AG09309 (cell line): ENCODE measurements around the gene EXOC3.

Source experiments
- DNase-seq: peaks from one replicate; pipeline ENCODE4 v3.0.0-alpha.2; 2010; ENCODE audit warnings: low read depth
- H3K4me3 ChIP-seq: 2 replicates; pipeline ENCODE4 v1.5.1; 2011; ENCODE audit warnings: mild to moderate bottlenecking, low read depth, low read length, moderate library complexity; ENCODE audit not compliant: control insufficient read depth
- TF ChIP-seq, protein P1 (sequence below): IDR thresholded peaks from 2 replicates; pipeline ENCODE4 v1.5.1; 2011; ENCODE audit warnings: mild to moderate bottlenecking, low read depth, low read length, inconsistent platforms; ENCODE audit not compliant: insufficient read depth, control insufficient read depth; ENCODE audit errors: missing control alignments

Gene EXOC3

DNA sequence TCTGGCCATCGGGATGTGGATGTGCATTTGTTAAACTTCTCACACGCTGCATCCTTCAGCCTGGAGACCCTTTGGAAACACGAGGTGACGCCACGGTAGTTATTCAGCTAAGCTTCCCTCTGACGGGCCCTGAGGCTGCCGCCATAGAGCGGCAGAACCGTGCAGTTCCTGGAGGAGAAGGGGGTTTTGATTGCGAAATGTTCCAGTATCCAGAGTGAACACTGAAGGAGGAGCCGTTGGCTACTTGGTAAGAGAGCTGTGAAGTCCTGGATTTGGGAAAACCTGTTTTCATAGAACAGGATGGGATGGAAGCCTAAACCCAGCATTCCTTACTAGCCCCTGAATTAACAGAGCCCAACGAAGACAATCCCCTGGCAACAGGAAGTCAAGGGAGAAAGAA is 23.0 kb upstream of the EXOC3 start:
- TF ChIP-seq, protein P1, sequence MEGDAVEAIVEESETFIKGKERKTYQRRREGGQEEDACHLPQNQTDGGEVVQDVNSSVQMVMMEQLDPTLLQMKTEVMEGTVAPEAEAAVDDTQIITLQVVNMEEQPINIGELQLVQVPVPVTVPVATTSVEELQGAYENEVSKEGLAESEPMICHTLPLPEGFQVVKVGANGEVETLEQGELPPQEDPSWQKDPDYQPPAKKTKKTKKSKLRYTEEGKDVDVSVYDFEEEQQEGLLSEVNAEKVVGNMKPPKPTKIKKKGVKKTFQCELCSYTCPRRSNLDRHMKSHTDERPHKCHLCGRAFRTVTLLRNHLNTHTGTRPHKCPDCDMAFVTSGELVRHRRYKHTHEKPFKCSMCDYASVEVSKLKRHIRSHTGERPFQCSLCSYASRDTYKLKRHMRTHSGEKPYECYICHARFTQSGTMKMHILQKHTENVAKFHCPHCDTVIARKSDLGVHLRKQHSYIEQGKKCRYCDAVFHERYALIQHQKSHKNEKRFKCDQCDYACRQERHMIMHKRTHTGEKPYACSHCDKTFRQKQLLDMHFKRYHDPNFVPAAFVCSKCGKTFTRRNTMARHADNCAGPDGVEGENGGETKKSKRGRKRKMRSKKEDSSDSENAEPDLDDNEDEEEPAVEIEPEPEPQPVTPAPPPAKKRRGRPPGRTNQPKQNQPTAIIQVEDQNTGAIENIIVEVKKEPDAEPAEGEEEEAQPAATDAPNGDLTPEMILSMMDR, result no peak
- H3K4me3 ChIP-seq, result no peak overlapping the region
- no peak for DNase-seq

DNA sequence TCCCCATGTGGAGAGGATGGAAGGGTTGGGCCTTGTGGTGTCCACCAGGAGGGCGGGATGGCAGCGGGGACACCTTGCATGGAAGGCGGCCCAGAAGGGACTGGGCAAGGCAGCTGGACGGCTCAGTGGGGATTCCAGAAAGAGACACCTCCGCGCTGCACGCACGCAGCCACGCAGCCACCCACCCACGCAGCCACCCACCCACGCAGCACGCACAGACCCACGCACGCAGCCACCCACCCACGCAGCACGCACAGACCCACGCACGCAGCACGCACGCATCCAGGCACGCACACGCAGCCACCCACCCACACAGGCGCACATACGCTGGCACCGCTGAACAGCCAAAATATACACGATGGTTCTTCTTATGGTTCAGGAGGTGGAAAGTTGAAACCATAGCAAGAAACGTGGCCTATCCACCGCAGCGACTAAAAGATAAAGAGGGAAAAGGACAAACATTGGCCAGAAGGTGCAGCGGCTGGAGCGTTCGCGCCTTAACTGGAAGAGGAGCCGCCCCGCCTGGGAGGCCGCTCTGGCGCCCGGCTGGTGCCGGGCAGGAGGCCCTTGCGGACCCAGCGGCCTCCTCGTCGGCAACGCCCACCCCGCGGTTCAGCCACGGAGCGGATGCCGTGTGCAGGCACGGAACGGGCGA is 22.2 kb upstream of the EXOC3 start:
- TF ChIP-seq, protein P1, result no peak
- no peak overlapping the region for H3K4me3 ChIP-seq
- DNase-seq, result no peak

DNA sequence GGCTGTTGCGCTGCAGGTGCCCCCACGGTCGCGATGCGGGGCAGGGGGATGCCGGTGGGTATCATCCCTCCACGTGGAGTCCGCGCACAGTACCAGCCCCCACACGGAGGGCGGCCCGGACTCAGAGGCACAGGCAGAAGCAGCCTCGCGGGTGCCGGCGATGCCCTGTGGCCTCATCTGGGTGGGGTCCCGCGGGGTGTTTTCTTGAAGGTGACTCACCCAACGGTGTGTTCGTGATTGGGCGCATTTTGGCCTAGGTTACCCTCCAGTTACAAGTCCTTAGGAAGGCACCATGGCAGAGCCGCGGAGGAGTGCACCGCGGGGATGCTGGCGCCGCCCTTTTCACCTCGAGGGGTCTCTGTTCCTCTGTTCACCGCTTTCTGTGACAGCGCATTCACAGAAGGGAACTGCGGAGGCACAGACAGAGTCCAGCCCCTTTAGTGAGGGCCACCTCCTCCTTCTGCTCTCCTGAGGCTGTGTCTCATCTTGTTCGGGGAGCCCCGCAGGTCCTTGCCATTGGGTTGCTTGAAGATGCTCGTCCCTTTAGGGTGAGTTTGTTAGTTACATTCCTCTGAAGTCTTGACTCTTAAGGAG is 21.6 kb upstream of the EXOC3 start:
- TF ChIP-seq, protein P1, result no peak
- no peak overlapping the region for H3K4me3 ChIP-seq
- DNase-seq, result no peak

DNA sequence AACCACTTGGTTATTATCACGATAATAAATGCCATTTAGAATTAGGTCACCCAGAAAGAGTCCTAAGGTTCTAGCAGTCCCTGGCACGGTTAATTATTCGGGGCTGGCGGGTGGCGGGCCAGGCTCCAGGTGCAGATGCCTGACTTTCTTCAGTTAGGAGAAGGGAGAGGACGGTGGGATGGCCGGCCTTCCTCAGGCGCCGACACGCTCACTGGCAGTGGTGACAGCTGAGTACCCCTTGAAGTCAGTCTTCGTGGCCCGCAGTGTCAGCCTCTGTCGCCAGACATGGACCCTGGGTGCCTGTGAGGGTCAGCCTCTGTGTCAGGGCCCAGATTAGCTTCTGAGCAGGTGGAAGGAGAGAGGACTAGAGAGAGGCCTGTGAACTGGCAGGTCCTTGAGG is 21.1 kb upstream of the EXOC3 start:
- no peak for DNase-seq
- TF ChIP-seq, protein P1, result no peak
- H3K4me3 ChIP-seq, result no peak overlapping the region

DNA sequence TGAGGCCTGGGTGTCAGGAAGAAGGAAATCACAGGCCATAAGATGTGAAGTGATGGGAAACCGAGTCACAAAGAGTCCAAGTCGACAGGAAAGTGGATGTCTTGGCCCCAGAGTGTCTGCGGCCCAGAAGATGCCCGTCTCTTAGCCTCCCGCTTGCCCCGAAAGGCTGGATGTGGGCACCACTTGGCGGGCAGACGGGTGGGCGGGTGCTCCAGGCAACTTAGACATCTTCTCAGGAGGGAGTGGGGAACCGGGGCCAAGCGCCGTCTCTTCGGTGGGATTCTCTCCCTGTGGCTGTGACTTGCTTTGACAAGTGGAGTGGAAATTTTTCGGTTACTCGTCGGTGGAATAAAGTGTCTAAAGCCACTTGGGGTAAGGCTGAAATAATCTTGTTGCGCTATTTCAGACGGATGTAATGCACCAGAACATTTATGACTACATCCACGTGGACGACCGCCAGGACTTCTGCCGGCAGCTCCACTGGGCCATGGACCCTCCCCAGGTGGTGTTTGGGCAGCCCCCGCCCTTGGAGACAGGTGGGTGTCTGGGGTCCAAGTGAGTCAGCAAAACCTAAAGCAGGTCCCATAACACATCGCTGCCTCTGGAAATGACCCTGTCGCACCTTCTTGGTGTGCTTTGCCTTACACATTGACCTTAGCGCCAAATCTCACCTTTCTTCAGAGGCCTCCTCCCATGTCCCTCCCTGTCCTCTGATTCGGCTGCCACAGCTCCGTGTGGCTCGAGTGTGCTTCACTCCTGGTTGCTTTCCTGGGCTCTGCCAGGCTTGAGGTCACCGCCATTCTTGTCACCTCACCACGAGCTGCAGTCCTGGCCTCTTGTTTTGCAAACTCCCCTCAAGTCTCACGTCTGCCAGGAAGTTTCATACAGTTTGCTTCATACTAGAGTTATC is 20.4 kb upstream of the EXOC3 start:
- no peak overlapping the region for H3K4me3 ChIP-seq
- TF ChIP-seq, protein P1, result no peak
- no peak for DNase-seq

DNA sequence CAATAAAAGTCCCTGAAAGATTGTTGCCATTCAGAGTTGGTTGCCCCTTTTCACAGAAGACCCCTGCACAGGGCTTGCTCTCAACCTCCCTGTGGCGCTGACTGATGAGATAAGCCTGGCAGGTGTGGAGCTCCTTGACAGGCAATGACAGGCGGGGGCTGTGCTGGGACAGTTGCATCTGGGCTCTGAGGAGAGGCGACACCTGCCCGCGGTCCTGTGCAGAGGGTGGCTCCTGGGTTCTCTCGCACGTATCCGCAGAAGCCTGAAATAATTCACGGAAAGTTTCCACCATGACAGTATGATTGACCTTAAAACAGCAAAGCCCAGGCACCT is 19.8 kb upstream of the EXOC3 start:
- TF ChIP-seq, protein P1, result no peak
- no peak overlapping the region for H3K4me3 ChIP-seq
- DNase-seq, result no peak
